A673 (cell line): ENCODE measurements around the gene KCNH5.

ENCODE experiments used
- CTCF ChIP-seq: fragments of 300-800, 200-600 bp; sonication (generic); conservative IDR thresholded peaks from 2 replicates; pipeline ENCODE4 v1.5.1; 2017; ENCODE audit warnings: low read depth, mild to moderate bottlenecking, antibody characterized with exemption, low read length, moderate library complexity, mixed read lengths
- EZH2 ChIP-seq: fragments of 200-600 bp; sonication (generic); IDR thresholded peaks from 2 replicates; pipeline ENCODE4 v1.6.1; 2017; ENCODE audit warnings: borderline replicate concordance, low read depth, mild to moderate bottlenecking, mixed read lengths, antibody characterized with exemption, low read length; ENCODE audit not compliant: poor library complexity, severe bottlenecking

- TF ChIP-seq CTCF (no peak), EZH2 (no peak)
These were observed 30.6 kb downstream of the KCNH5 start for GRCh38 chr14:63014621-63015020.
